ENCODE results near the gene KDM4E. TPM values are rescaled to one million over a fixed set of nuclear protein-coding genes. Genes with fewer than 3 reads are reported as not detected.

KDM4E gene
- not detected in 2 replicates for total RNA-seq
- polyA plus RNA-seq = not detected in 2 replicates

DNA sequence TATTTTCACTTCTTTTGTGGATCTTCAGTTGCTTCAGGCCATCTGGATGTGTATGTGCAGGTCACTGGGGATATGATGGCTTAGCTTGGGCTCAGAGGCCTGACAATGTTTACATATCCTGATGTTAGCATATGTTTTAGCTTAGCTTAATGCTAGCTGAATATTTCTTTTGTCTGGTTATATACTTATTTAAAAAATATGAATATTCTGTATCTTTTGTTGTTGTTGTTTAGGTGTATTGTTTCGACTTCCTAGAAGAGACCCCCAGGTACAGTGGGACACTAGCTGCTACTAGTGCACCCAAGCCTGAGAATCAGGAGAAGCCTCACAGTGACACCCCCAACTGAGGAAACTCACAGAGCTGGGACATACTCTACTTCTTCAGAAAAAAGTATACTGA is at the start of gene KDM4E:
TSS of gene KDM4E (plus strand) at position 301 of the 400 bp plus-strand sequence. CDS start 300 bp downstream, outside the sequence.
- no peak for DNase-seq (ENCODE audit: low read depth in 1 of 2, low spot score in 1 of 2)
- H3K36me3 ChIP-seq = no peaks in the 10 kb centered on the region
- no peak within 1 kb of the TSS for H3K27ac ChIP-seq
- H3K9me3 ChIP-seq (ENCODE audit: low read depth) = no peaks in the 10 kb centered on the region
- TF ChIP-seq CTCF (IDR thresholded peaks at IDR 0.05; ENCODE audit: low read depth, low read length) = no peak
- no peak within 1 kb of the TSS for H3K4me3 ChIP-seq
- H3K27me3 ChIP-seq = no peaks in the 10 kb centered on the region
- H3K4me1 ChIP-seq (ENCODE audit: low read depth) = no peaks in the 10 kb centered on the region

GRCh38 chr11:94975599-94975998 is 49.5 kb upstream of the KDM4E start:
- TF ChIP-seq CTCF (IDR thresholded peaks at IDR 0.05; ENCODE audit: low read depth, low read length) = no peak
- no peak overlapping the region for H3K4me3 ChIP-seq
- H3K27ac ChIP-seq = no peak overlapping the region
- no peak for DNase-seq (ENCODE audit: low read depth in 1 of 2, low spot score in 1 of 2)
- H3K36me3 ChIP-seq = peaks cover 13% of the 10 kb centered on the region
- H3K9me3 ChIP-seq (ENCODE audit: low read depth) = no peaks in the 10 kb centered on the region
- no peaks in the 10 kb centered on the region for H3K27me3 ChIP-seq
- peaks cover 5% of the 10 kb centered on the region for H3K4me1 ChIP-seq (ENCODE audit: low read depth)

- Histone ChIP-seq H3K4me3 (no peak overlapping the region), H3K27ac (no peak overlapping the region), H3K9me3 (ENCODE audit: low read depth) (no peaks in the 10 kb centered on the region), H3K36me3 (no peaks in the 10 kb centered on the region), H3K4me1 (ENCODE audit: low read depth) (no peaks in the 10 kb centered on the region), H3K27me3 (peaks cover 7% of the 10 kb centered on the region)
- TF ChIP-seq CTCF (IDR thresholded peaks at IDR 0.05; ENCODE audit: low read depth, low read length) = no peak
- DNase-seq (ENCODE audit: low read depth in 1 of 2, low spot score in 1 of 2) = no peak
Measured at GRCh38 chr11:94987378-94987777, 37.7 kb upstream of the KDM4E start.

DNA sequence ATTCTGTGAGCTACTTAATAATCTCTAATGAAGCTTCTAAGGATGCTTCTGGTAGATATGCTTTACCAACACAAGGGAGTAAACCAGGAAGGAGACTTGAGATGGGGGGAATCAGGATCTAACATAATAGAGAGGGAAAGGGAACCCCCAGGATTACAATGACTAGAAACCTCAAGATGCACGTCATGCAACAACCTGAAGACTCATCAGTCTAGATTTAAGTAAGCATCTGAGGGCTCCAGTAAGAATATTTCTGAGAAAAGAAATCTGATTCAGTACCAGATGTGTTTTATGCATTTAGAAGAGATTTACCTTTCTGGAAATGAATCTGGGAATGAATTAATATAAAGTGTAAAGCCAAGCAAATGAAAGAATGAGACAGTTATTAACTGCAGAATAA is 36.3 kb upstream of the KDM4E start:
- Histone ChIP-seq H3K27ac (no peak overlapping the region), H3K4me1 (ENCODE audit: low read depth) (no peaks in the 10 kb centered on the region), H3K9me3 (ENCODE audit: low read depth) (no peaks in the 10 kb centered on the region), H3K4me3 (no peak overlapping the region), H3K27me3 (peaks cover 7% of the 10 kb centered on the region), H3K36me3 (no peaks in the 10 kb centered on the region)
- TF ChIP-seq CTCF (IDR thresholded peaks at IDR 0.05; ENCODE audit: low read depth, low read length) = no peak
- no peak for DNase-seq (ENCODE audit: low read depth in 1 of 2, low spot score in 1 of 2)

DNA sequence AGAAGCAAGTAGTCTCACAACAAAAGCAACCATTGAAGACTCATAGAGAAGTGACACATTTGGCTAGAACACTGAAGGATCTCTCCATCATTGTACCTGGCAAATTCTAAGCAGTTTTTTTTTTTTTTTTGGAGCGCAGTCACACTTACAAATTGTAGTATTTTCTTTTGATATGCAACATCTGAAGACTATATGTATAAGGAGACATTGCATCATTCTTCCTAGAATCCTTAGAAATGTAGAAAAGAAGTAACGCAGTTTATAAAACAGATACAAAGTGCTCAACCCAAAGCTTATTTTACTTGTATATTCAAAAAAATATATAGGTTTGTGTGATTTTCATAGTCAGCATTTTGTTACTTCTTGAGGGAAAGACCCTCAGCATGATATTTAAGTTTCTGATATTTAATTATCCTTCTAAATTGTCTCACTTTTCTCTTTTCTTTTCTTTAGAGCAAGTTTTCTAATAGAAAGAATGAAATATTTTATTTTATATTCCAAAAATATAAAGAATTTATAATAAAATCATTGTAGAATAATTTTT is 31.6 kb upstream of the KDM4E start:
- H3K4me3 ChIP-seq = no peak overlapping the region
- no peaks in the 10 kb centered on the region for H3K9me3 ChIP-seq (ENCODE audit: low read depth)
- DNase-seq (ENCODE audit: low read depth in 1 of 2, low spot score in 1 of 2) = no peak
- TF ChIP-seq CTCF (IDR thresholded peaks at IDR 0.05; ENCODE audit: low read depth, low read length) = no peak
- no peaks in the 10 kb centered on the region for H3K4me1 ChIP-seq (ENCODE audit: low read depth)
- H3K27me3 ChIP-seq = peaks cover 7% of the 10 kb centered on the region
- H3K36me3 ChIP-seq = no peaks in the 10 kb centered on the region
- no peak overlapping the region for H3K27ac ChIP-seq

All from cardiac muscle cell (in vitro differentiated cells and primary cell).